Fibroblast of skin of left quadriceps (primary cell): ENCODE data around the gene HHATL.
"Not testable (repeated sequence)": the region's sequence is repeated elsewhere in the genome, so short reads cannot be mapped to it uniquely, and the experiment has no call there.

Experiments used
- DNase-seq, 2 experiments: peaks; one replicate each; pipeline ENCODE4 v3.0.0-alpha.2; 2013; ENCODE audit warnings: low read depth in 2 of 2

HHATL gene

GRCh38 chr3:42734263-42734860 is 31.8 kb upstream of the HHATL start:
- DNase-seq = no peak

- DNase-seq = no peak
Observed at GRCh38 chr3:42733501-42734262, 31.1 kb upstream of the HHATL start.

GRCh38 chr3:42732829-42733459 is 30.3 kb upstream of the HHATL start:
- DNase-seq = no peak

GRCh38 chr3:42732196-42732828 is 29.7 kb upstream of the HHATL start:
- DNase-seq = no peak

GRCh38 chr3:42731476-42732195 is 29.0 kb upstream of the HHATL start:
- no peak for DNase-seq

- DNase-seq = no peak
Observed at GRCh38 chr3:42730706-42731420, 28.3 kb upstream of the HHATL start.

GRCh38 chr3:42730294-42730693 is 27.7 kb upstream of the HHATL start:
- DNase-seq = no peak

GRCh38 chr3:42729404-42730145 is 27.0 kb upstream of the HHATL start:
- DNase-seq = no peak

- no peak for DNase-seq
Observed at GRCh38 chr3:42728668-42729364, 26.2 kb upstream of the HHATL start.

GRCh38 chr3:42728056-42728455 is 25.5 kb upstream of the HHATL start:
- no peak for DNase-seq

GRCh38 chr3:42725454-42725853 is 22.9 kb upstream of the HHATL start:
- no peak for DNase-seq

- no peak for DNase-seq
Observed at GRCh38 chr3:42723219-42723618, 20.6 kb upstream of the HHATL start.

- DNase-seq = not testable (repeated sequence)
Observed at GRCh38 chr3:42722442-42722841, 19.8 kb upstream of the HHATL start.

- DNase-seq = no peak
Observed at GRCh38 chr3:42721690-42722089, 19.1 kb upstream of the HHATL start.

GRCh38 chr3:42720126-42720525 is 17.5 kb upstream of the HHATL start:
- no peak for DNase-seq

- DNase-seq = no peak
Observed at GRCh38 chr3:42719002-42719401, 16.4 kb upstream of the HHATL start.

- no peak for DNase-seq
Observed at GRCh38 chr3:42718338-42718737, 15.7 kb upstream of the HHATL start.

GRCh38 chr3:42717306-42717705 is 14.7 kb upstream of the HHATL start:
- DNase-seq = no peak

GRCh38 chr3:42714171-42714852 is 11.7 kb upstream of the HHATL start:
- DNase-seq = no peak
